Skin of body (tissue), 2 donors: Measurements from ENCODE around the gene GM2A. TPM values are rescaled to one million over a fixed set of nuclear protein-coding genes. Genes with fewer than 3 reads are reported as not detected.

Experiments used
- DNase-seq: peaks from one replicate; lab custom pipeline; 2025; lab: John Stamatoyannopoulos, UW
- total RNA-seq: library from RNA; depleted of rRNA; stranded (reverse); fragments of >200 nt; gene quantifications from one replicate; pipeline ENCODE4 v1.2.3, GENCODE V29; 2014

GM2A gene
- total RNA-seq, result 26.3 TPM

- peak; percentile 99 for DNase-seq
These were observed at the start of gene GM2A for GRCh38 chr5:151252762-151253604. Gene GM2A (plus strand): TSS chr5:151253185. CDS start chr5:151253217, 32 bp downstream.

- no peak for DNase-seq
These were observed 48.9 kb upstream of the GM2A start for GRCh38 chr5:151204051-151204450.

- DNase-seq, result no peak
These were observed 47.6 kb upstream of the GM2A start for GRCh38 chr5:151205411-151205810.

GRCh38 chr5:151208481-151208914 is 44.5 kb upstream of the GM2A start:
- DNase-seq, result no peak

- DNase-seq, result no peak
These were observed 40.6 kb upstream of the GM2A start for GRCh38 chr5:151212406-151212798.

GRCh38 chr5:151213803-151214613 is 39.0 kb upstream of the GM2A start:
- DNase-seq, result no peak

DNA sequence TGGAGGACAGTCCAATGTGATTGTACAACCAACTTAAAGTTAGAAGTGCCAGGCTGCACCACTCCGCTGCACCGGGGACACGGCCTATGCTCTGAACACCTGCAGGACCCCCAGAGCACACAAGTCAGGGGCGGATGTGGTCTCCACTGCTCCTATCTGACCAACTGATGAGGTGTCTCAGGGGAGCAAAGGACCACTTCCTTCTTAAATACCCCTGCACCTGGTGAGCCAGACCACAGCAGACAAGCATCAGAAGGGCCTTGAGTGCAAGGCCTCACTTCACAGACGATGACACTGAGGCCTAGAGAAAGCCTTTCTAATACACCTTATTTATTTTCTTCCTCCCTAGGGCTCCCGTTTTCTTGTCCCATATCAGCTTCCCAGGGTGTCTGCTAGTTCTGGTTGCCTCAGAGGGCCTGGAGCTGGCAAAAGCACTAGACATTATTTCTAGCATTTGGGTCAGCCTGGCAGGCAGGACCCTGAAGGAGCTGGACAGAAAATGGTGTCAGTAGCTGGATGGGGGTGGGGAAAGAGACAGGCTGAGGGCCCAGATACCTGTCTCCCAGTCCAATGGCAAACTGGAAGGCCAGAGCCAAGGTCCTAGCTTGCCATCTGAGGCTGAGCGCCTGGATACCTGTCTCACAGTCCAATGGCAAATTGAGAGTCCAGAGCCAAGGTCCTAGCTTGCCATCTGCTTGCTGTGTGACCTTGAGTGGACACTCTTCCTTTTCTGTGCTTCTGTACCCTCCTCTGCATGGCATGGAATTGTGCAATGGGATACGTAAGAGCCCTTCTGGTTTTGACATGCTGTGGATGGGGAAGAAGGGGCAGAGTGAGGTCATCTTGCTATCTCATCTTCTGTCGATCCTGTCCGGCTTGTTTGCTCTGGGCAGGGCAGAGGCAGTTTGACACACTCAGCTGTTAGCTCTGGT is 38.1 kb upstream of the GM2A start:
- DNase-seq, result no peak

DNA sequence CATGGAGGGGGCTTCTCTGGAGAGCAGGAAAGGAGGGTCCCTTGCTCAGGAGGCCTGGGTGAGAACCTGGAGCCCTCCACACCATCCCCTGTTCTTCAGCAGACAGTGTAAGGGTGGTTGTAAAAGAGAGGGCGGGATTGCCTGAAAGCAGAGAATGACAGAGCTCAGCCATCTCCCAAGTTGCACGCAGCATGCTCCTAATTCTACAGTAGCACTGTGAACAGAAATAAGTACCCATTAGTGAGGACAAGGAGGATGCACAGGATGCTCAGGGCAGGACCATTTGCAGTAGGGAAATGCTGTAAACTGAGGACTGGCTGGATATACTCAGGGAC is 37.5 kb upstream of the GM2A start:
- no peak for DNase-seq

DNA sequence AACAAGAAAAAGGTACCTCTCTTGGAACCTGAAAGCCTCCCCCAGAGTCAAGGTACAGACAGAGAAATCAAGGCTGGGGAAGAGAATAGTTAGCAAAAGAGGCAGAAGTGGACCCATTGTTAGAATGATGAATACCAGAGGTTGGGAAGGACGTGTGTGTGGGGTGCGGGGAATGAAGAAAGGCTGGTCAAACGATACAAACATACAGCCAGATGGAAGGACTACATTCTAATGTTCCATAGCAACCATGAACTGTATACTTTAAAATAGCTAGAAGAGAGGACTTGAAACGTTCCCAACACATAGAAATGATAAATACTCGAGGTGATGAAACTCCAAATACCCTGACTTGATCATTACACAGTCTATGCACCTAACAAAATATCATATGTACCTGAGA is 36.2 kb upstream of the GM2A start:
- DNase-seq, result no peak

DNA sequence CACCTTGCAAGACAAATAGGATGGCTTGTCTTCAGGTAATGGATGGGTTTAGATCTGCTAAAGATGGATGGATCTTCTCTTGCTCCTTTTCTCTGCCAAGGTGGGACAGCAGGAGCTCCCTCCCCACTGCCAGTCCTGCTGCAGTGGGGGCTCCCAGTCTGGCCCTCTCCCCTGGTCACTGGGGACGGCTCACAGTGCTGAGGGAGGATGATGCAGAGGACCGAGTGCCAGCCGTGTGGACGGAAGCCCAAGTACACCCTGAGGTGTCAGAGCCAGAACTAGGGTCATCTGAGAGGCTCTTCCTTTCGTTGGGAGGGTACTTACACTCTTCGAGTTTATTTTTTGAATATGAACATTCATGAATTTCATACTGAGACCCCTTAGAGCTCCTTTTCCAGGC is 34.8 kb upstream of the GM2A start:
- no peak for DNase-seq

- no peak for DNase-seq
These were observed 33.8 kb upstream of the GM2A start for GRCh38 chr5:151219138-151219537.

- DNase-seq, result no peak
These were observed 33.2 kb upstream of the GM2A start for GRCh38 chr5:151219789-151220188.

DNA sequence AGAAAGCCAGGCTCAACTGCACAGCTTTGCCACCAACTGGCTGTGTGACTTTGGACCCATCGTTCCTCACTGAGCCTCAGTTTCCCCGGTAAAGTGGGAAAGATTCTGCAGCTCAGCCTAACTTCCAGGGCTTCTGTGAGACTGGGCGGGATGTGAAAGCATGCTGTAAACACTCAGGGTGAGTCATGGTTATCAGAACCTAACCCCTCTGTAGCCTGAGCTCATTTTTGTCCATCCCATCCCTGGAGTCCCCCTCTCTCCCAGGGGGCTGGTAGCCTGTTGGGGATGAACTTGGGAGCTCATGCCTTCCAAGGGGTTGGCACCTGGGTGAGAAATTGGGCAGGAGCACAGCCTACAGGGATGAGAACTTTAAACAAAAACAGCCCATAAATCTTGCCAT is 31.4 kb upstream of the GM2A start:
- no peak for DNase-seq

- DNase-seq, result no peak
These were observed 30.8 kb upstream of the GM2A start for GRCh38 chr5:151222054-151222789.

GRCh38 chr5:151222790-151223446 is 30.1 kb upstream of the GM2A start:
- DNase-seq, result no peak

DNA sequence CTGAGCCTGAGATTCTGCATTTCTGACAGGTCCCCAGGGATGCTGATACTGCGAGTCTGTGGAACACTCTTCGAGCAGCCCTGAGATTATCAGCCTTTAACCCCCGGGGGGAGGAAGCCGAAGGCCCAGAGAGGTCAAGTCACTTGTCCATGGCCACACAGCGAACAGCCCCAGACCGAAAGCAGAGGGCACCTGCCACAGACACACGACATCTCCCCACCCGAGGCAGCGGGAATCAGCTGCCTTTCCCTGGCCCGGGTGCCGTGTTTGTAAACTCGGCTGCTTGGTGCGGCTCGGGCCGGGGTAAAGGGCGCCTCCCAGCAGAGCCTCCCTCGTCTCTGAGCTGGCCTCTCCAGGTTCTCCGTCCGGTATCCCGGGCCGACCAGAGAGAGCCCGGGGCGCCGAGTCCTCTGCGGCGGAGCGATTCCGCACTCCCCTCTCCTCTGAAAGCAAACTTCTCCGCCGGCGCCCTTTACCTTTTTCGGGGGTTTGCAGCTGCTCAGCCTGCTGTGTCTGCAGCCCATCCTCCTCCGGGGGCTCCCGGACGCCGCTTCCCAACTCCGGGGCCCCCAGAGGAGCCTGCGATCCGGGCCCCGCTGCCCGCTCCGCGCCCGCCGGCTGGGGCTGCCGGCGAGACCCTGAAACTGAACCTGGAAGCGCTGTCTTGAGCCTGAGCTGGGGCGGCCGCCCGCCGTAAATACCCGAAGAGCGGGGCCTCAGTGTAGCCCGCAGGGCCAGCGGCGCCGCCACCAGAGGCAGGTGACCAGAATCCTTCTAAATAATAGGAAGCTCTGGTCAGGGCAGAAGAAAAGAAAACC is 29.3 kb upstream of the GM2A start, which contains the start of gene CCDC69:
Gene CCDC69 (minus strand): TSS at position 646 of the 818 bp plus-strand sequence. CDS start 122 bp downstream, at position 524.
- no peak for DNase-seq

- DNase-seq, result no peak
These were observed 28.6 kb upstream of the GM2A start for GRCh38 chr5:151224372-151224771.

DNA sequence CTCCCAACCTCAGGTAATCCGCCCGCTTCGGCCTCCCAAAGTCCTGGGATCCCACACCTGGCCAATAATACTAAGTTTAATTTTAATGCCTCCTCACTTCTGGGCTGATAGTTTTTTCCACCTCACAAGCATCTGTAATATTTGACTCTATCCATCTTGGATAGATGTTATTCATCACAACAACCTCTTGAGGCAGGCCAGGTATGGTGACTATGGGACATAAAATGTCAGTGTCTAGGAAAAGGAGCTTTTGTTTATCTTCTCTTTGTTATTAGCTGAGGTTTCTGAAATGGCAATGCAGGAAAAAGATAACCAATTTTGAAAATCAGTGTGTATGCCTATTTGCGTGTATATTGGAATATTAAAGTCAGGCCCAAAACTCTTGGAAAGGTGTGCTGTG is 27.9 kb upstream of the GM2A start:
- no peak for DNase-seq

GRCh38 chr5:151225475-151225874 is 27.5 kb upstream of the GM2A start:
- DNase-seq, result no peak
